ENCODE data around the gene BCAS3.
"Not testable (repeated sequence)": the region's sequence is repeated elsewhere in the genome, so short reads cannot be mapped to it uniquely, and the experiment has no call there.

BCAS3 gene

GRCh38 chr17:61416540-61417363, 739.1 kb downstream of the BCAS3 start:
- no peak for FAIRE-seq

GRCh38 chr17:61418449-61418848, 740.8 kb downstream of the BCAS3 start:
- no peak for FAIRE-seq

DNA sequence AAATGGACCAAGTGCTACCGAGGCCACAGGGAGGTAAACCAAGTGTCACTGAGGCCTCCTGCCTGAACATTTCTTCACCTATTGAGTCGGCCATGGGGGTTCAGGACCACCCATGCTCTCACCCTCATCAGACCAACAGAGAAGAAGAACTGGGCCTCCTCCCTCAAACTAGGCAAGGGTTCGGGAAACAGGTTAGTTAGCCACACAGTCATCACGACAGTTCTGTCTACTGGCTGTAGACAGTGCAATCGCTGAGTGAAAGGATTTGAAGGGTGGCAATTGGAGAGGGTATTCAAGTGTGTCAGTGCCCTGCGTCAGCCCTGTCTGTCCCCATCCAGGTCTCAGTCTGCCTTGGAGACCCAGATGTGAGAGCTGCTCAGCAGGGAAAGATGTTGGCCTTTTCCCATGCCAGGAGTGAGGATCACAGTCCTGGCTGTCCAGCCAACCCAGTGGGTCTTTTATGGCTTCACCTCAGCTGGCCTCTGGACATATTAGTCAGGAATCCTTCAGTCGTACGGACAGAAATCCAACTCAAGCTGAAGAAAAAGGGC, 741.9 kb downstream of the BCAS3 start:
- FAIRE-seq = no peak

GRCh38 chr17:61420052-61420451, 742.4 kb downstream of the BCAS3 start:
- FAIRE-seq = no peak

DNA sequence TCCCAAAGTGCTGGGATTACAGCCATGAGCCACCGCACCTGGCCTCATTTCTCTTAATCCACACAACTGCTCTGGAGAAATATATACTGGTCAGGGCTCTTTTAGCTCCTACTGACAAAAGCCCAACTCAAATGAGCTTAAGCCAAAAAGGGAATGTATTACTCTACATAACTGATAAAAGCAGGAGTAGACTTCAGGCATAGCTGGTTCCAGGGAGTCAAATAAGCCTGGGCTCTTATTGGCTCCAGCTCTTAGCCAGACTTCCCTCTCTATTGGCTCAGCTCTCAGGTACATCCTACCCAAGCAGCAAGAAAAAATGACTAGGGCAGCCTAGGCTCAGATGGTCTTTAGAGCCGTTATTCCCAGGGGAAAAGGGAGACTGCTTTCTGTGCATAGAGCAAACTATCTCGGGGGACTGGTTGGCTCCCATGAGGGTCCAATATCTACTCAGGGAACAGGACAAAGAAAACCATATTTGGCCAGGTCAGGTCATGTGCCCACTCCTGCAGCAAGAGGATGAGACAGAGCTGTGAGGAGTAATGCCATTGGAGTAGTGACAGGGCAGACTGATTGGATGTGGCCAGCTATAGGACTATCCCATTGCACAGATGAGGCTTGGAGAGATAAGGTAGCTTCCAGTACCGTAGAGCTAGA, 743.2 kb downstream of the BCAS3 start:
- FAIRE-seq = no peak

DNA sequence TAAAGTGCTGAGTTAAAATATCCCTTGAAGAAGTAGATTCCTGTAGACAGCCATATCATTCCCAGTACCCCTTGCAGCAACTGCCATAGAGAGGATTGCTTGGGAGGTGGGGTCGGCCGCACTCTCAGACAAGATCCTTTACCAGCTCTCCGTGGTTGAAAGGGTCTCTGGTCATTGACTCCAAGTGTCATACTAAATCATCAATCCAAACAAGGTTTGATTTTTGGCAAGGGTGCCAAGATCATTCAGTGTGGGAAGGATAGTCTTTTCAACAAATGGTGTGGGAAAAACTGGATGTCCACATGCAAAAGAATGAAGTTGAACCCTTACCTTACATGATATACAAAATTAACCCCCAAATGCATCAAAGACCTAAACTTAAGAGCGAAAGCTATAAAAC, 743.8 kb downstream of the BCAS3 start:
- FAIRE-seq = no peak

GRCh38 chr17:61422116-61422799, 744.6 kb downstream of the BCAS3 start:
- FAIRE-seq = no peak

GRCh38 chr17:61422869-61423268, 745.2 kb downstream of the BCAS3 start:
- no peak for FAIRE-seq

DNA sequence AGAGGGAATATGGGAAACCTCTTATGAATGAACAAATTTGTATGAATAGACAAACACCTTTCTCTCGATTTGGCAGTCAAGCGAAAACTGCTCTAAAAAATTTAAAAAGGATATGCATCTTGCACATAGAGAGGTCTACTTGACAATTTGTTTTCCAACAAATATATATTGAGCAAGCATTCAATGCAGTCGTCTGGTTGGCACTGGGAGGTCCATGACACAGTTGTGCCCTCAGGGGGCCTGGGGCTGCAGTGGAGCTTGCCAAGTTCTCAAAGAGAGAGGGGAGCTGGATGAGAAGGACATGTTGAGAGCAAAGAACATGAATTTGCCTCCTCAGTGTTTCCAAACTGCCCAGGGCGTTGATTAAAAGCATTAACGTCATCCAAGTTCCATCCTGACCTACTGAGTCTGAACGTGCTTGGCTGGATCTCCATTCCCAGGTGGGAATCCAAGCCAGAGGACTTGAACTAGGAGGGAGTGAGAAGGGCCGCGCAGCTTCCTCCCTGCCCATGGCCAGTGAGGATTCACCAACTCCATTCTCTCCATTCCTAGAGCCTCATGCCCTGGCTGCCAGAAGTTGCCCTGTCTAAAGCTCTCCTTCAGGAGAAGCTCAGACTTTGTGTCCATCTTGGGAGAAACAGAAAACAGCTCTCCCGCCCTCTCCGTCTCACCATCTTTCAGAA, 746.5 kb downstream of the BCAS3 start:
- FAIRE-seq = no peak

GRCh38 chr17:61425682-61426481, 748.2 kb downstream of the BCAS3 start:
- FAIRE-seq = no peak

- FAIRE-seq = no peak
Observed at GRCh38 chr17:61426482-61427304, 749.0 kb downstream of the BCAS3 start.

DNA sequence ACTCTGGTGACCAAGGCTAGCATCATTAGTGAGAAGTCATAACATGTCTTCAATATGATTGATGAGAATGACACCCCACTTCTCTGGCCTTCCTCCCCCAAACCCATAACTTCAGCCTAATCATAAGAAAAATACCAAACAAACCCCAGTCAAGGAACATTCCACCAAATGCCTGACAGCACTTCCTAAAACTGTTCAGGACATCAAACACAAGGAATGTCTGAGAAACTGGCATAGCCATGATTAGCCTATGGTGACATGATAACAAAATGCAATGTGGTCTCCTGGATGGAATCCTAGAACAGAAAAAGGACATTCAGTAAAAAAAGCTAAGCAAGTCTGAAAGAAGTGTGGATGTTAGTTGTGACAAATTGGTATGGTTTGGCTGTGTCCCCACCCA, 749.9 kb downstream of the BCAS3 start:
- FAIRE-seq = no peak

DNA sequence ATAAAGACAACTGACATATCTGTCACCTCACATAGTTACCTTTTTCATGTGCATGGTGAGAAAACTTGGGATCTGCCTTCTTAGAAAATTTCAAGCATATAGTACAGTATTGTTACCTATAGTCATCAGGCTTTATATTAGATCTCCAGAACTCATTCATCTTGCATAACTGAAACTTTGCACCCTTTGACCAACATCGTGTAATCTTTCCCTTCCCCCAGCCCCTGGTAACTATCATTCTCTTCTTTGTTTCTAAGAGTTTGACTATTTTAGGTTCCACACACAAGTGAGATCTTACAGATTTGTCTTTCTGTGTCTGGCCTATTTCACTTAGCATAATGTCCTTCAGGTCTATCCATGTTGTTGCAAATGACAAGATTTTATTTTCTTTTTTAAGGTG, 751.6 kb downstream of the BCAS3 start:
- no peak for FAIRE-seq

DNA sequence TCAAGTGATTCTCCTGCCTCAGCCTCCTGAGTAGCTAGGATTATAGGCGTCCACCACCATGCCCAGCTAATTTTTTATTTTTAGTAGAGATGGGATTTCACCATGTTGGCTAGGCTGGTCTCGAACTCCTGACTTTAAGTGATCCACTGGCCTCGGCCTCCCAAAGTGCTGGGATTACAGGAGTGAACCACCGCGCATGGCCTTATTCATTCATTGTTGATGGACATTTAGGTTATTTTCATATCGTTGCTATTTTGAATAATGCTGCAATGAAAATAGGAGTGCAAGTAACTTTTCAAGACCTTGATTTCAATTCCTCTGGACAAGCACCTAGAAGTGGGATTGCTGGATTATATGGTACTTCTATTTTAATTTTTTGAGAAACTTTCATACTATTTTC, 752.2 kb downstream of the BCAS3 start:
- FAIRE-seq = not testable (repeated sequence)

DNA sequence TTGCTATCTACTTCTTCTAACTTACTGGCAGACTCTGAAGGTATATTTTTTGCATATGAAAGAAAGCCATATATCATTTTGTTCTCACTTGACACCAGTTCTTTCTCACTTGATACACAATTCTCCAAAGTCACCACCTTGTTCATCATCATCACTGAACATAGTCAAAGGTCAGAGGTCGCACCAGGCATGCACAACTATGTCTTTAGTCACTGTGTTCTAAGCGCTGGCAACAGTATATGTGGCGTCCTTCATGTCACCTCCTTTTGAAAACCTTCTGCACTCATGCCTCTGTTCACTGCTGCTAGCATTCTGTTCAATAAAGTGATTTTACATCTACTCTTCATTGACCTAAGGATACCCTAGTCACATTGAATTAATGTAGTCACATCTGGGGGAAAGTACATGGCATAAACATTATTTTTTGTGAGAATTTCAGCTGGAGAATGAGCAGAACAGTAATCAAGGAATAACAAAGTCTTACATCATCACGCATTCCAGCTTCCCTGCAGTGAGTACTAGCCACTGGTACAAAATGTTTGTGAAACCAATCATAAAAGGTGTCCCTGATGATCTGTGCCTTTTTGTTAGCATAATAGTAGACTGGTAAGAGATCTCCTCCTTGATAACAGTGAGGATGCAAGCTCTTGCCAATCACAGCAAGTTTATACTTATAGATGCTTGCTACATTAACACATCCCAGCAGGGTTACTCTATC, 754.1 kb downstream of the BCAS3 start:
- no peak for FAIRE-seq

DNA sequence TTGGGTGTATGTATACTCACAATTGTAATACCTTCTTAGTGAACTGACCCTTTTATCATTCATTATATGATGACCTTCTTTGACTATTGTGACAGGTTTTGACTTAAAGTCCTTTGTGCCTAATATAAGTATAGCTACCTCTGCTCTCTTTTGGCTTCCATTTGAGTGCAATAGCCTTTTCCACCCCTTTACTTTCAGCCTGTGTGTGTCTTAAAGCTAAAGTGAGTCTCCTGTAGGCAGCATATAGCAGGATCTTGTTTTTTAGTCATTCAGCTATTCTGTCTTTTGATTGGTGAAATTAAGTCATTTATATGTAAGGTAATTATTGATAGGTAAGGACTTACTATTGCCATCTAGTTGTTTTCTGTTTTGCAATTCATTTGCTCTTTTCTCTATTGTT, 758.6 kb downstream of the BCAS3 start:
- FAIRE-seq = no peak

DNA sequence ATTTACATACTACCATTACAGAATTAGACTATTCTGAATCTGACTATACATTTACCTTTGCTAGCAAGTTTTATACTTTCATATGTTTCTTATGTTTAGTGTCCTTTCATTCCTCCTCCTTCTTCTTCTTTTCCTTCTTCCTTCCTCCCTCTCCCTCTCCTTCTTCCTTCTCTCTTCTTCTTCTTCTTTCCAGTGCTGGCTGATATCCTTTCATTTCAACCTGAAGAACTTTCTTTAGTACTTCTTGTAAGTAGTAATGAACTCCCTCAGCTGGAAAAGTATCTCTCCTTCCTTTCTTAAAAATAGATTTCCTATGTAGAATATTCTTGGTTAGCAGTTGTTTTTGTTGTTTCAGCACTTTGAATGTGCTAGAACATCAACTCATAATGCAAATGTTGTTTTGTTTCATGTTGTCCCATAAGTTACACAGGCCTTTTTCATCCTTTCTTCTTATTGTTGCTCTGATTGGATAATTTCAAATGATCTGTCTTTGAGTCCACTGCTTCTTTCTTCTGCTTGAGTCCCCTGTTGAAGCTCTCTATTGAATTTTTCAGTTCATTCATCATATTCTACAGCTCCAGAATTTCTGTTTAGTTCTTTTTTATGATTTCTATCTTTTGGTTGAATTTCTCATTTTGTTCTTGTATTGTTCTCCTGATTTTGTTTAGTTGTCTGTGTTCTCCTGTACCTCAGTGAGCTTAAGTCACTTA, 759.5 kb downstream of the BCAS3 start:
- FAIRE-seq = no peak

DNA sequence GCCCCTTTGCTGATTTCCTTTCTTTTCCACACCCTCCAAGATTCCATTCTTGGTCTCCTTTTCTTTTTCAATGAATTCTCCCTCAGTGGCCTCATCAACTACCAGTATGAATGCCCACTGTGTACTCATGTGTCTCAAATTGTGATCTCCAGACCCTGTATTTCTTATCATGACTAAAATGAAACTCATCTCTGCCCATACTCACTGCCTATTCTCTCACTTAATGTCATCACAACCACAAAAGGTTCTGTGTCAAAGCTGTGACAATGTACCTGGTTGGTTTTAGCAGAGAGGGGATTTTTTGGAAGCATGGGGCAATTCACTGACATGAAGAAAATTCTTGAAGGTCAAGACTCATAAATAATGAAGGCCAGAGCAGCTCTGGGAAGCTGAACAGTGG, 763.0 kb downstream of the BCAS3 start:
- no peak for FAIRE-seq

DNA sequence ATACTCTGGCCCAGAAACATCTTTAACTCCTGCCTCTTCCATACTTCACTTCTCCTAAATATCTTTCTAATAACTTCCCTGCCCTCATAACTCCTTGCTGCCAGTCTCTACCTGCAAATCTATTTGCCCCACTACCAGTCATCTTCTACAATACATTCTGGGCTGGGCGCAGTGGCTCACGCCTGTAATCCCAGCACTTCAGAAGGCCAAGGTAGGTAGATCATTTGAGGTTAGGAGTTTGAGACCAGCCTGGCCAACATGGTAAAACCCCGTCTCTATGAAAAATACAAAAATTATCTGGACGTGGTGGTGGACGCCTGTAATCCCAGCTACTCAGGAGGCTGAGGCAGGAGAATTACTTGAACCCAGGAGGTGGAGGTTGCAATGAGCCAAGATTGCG, 763.9 kb downstream of the BCAS3 start:
- FAIRE-seq = not testable (repeated sequence)

Measured in islet of Langerhans (tissue), 1 donor.